Islet of Langerhans (tissue), 1 donor: ENCODE results near the gene FGFBP3.
"Not testable (repeated sequence)": the region's sequence is repeated elsewhere in the genome, so short reads cannot be mapped to it uniquely, and the experiment has no call there.

Source experiments
- FAIRE-seq: peaks from one replicate; lab custom pipeline; 2011; peaks lifted over from hg19 to GRCh38; lab: Jason Lieb, UNC

FGFBP3 gene

DNA sequence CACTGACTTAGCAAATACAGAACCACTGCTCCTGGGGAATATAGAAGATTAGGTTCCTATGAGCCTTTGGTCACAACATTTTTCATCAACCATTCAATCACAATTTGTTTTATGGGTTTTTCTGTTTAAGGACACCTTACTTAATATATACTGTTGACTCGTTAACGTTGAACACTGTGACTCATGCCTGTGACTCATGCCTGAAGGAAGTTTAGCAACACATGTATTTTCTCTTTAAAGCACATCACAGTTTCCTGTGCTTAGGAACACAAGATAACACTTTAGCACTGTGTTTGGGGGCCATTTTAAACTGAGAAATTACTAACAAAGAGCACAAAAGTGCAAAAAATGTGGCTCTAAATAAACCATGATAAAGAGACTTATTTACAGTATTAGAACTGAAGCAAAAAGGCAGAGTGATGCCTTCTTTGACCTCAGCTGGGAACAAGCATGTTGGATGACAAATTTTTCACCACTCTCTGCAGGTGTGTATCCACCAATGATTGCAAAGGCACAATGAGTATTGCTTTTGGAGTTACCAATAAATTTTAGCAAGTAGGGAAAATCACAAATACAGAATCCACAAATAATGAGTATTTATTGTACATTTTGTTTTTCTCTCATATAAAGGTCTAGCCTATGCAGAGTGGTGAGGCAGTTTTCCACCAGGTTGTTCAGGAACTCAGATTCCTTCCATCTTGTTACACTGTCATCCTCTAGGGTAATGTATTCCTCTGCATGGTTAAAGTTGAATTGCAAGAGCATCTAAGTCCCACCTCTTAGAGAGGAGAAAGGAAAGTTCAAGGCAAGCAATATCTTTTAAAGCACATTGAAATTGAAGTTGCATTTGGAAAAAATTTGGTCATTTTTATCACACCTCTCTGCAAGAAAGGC, 7.3 kb downstream of the FGFBP3 start:
- FAIRE-seq: peak; percentile 97

DNA sequence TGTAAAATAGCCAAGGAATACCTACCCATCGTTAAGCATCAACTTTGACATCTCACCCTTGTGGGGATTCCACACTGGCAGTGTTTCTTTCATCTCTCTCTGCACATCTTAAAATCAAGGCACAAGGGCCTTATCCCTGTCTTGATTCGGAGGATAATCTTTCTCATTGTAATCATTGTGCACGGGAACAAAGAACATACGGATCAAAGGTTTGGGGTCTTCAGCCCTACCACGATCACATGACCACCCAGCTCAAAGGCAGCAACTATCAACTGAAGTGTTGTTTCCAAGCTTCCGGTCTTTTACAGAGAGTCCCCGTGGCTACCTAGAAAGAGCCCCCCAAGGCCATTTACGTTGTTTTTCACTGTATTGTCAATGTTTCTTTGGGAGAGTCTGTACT, 11.9 kb downstream of the FGFBP3 start:
- FAIRE-seq: no peak

DNA sequence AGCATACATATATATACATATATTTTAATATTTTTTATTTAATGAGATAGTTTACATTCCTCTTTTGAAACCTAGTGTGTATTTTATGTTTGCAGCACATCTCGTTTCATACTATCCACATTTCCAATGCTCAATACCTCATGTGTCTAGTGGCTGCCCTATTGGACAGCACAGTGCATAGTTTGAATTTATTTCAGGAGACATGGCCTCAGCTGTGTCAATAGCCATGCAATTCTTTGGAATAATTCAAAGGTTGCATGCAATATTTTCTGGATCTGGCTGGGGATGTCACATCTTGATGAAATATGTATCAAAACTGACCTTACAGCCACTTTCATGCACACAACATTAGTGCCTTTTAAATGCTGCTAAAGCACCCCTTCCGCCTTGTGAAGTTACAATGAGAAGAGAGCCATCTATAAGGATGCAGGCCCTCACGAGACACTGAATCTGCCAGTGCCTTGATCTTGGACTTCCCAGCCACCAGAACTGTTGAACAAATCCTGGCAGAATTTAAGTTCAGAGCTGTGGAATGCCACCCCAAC, 13.0 kb downstream of the FGFBP3 start:
- no peak for FAIRE-seq

DNA sequence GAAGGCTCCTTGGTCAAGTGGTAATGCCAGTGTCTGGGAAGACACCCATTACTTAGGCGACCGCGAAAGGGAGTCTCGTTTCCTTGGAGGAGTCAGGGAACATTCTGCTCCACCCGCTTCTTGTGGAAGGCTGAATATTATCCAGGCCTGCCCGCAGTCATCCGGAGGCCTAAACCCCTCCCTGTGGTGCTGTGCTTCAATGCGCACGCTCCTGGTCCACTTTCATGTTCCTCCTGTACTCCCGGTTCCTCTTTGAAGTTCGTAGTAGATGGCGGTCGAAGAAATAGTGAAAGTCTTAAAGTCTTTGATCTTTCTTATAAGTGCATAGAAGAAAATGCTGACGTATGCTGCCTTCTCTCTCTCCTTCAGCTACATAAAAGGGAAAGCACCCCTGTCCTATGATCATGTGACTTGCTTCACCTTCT, 15.0 kb downstream of the FGFBP3 start:
- FAIRE-seq: not testable (repeated sequence)

DNA sequence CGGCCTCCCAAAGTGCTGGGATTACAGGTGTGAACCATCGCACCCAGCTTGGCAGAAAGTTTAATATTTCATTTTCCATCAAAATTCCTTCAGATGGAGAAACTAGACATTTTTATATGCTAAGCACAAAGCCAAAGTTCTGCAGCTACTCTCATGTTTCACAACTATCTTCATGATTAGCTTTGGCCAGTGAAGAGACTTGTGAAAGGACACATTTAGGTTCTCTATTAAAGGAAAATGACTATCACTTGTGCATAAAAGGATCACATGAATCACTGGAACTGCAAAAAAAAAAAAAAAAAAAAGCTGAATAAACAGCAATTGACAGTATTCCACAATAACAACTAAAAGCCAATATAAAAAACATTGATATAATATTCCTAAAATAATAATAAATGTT, 16.2 kb downstream of the FGFBP3 start:
- no peak for FAIRE-seq

DNA sequence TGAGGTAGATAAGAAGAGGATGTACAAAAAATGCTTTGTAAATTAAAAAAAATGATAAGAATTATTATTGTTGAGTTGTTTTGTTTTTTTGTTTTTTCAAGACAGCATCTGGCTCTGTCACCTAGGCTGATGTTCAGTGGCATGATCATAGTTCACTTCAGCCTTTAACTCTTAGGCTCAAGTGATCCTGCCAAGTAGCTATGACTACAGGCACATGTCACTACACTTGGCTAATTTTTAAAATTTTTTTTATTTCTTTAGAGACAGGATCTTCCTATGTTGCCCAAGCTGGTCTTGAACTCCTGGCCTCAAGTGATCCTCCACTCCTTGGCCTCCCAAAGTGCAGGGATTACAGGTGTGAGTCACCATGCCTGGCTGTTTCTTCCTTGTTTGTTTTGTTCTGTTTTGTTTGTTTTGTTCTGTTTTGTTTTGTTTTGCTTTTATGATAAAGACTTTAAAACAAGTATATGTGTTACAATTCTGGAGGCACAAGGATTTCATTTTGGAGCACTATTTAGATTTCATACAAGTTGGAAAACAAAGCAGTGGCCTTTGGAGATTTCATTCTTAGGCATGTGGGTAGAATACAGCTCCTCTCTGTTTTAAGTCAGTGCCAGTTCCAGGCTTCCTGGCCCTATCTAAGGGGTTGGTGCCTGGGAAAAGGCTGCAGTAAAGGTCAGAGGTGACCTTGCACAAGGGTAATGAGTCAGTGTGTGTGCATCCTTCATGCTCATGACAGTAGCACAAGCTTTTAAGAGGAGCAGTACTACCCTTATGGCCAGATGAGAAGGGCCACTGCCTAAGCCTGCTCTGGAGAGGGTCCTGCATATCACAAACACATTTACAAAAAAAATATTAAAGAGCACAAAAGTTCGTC, 17.9 kb downstream of the FGFBP3 start:
- no peak for FAIRE-seq

DNA sequence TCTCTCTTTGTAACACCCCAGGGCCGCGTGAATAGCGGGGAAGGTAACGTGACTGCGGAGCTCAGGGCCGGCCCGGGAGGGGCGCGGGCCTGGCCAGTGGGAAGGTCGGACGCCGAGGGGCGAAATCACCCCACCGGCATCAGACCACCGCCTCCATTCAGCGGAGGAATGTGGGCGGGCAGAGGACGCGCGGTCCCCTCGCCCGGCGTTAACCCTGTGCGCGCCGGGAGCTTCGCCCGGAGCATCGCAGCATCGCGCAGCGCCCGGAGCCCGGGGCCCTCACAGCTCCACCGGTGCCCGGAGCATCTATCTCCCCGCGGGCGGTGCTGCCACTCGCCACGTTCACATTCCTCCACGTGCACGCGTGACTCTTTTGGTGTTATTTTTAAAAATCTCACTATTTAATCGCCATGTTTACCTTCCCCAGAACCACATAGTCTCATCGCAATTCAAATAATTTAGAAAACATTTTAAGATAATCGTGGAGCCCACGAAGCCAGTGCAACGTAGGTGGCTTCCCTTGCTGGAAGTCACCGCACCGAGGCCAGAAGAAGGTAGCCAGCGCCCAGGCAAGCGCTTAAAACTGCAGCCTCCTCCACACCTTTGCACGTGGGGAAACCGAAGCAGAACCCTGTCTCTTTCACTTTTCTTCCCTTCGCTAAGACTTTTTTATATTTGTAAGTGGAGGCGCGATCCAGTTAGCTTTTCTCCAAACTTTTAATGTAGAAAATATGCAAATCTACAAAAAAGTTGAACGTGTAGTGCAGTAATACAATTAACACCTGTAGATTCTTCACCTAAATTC, 21.8 kb downstream of the FGFBP3 start:
- FAIRE-seq: no peak

DNA sequence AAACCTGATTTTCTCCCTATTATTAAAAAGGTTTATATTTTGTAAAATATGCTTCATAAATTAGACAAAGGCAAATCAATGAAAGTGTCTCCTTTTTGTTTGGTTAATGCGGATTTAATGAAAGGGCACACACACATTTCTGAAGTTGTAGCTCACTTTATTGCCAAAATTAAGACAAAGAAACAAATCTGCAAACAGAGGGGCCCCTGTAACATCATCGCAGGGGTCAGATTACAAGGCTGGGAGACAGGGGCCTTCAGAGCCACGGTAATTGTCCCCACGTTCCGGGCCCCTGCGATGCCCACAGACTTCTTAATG, 22.4 kb downstream of the FGFBP3 start:
- FAIRE-seq: no peak

DNA sequence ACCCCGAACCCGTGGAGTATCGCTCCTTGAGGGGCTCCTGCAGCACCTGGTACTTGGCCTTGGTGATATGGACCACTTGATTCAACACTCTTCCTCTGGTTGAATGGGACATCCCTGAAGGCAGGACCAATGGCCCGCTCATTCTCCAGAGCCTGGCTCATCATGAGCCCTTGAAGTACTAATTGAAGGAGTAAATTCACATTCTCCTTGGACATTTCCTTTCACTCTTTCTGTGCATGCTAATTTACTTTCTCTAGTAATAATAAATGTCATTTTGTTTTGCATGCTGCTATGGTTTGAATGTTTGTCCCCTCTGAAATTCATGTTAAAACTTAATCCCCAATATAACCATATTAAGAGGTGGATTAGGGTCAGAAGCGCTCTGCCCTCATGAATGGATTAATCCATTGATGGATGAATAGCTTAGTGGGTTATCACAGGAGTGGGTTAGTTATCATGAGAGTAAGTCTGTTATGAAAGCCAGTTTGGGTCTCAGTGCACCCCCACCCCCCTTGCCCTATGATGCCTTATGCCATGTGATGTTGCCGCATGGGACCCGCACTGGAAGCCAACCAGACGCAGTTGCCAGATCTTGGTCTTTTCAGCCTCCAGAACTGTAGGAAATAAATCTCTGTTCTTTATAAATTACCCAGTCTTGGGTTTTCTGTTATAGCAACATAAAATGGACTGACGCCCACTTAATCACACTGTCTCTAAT, 23.8 kb downstream of the FGFBP3 start:
- no peak for FAIRE-seq

DNA sequence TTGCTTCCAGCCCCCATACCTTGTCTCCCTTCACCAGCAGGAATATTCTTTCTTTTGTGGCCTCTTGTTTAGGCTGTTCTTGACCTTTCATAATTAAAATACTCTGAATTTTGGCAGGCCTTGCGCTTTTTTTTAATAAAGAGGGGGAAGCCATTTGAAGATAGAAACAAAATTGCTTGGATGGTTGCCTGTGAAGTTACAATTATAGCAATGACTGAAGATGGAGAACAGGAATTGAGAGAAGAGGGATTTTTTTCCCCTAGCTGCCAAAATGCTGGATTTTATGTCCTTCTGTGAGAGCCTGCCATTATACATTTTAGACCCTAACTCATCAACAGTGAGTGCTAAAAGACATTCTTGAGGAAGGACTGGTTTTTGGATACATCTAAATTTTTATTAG, 24.8 kb downstream of the FGFBP3 start:
- FAIRE-seq: no peak

DNA sequence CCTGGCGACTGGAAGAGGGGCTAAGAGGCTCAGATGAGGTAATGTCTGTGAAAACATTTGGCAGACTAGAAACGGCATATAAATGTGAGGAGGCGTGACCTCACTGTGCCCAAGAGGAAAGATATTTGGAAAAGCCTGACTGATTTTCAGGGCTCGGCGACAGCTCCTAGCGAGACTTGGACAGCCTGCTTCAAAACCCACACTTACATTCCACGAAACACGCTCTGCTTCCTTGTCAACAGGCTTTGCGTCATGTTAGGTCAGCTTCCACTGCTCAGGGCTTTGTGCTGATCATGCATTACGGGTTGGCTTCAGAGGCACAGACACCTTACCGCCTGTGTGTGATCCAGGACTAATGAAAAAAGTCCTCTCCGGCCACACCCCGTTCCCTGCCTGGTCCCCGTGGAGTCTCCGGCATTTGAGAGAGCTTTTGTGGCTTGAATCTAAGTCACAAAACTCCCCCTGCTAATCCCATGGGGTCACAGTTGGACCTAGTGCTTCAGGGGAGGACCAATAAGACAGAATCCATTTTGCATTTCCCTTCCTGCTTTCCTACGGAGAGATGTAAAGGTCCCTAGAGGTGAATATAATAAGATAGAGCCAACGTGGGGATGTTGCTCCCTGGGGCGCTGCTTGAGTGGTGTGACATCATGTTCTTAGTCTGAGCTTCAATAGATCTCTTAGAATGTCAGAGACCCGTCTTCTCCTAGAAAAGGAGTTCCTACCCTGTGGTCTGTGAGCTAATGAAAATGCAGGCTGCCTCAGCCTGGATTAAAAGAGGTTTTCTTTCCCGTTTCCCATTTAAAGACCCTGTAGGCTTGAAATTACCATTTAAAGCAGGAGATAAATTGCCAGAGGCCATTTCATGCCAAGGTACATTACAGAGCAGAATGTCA, 25.5 kb downstream of the FGFBP3 start:
- peak; percentile 27 for FAIRE-seq

DNA sequence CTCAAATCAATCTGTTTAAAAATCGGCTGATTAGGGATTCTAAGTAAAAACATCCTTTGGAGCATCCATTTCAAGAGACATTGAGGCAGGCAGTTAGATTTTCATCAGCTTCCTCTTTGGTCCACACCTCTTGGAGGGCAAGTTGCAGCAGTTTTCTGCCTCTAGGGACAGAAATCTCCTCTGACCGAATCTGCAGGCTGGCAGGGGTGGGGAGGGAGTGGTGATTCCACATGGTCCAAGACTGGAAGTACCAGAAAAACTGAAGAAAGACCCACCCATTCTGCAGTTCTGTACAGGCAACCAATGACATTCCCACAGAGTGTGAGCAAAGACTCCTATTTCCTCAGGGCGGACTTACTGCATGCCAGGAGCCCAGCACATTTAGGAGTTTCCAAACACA, 29.0 kb downstream of the FGFBP3 start:
- no peak for FAIRE-seq

DNA sequence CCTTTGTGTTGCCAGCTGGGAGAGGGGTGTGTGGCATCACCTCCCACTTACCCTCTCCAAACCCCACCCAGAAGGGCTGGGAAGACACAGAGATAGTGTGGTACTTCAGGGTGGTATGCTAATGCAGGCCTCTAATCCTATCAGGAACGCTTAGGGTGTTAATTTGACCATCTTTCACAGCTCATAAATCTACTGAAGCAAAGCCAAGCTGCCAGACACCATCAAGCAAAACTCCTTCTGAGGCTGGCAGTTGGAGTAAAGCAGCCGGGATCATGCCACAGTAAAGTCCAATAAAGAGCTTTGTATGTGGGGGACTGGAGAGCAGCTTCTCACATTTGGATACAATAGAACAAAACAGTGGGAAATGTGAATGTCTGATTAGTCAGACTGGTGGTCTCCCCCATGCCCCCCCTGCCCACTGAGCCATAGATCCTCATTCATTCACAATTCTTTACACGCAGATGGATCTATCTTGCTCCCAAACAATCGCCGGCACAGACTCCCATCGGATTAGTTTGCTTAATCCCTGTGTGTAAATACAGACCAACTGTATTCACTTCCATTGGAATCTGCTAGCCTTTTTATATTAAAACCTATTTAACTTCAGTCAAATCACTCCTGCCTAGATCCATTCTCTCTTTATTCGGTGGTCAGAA, 29.6 kb downstream of the FGFBP3 start:
- FAIRE-seq: no peak

DNA sequence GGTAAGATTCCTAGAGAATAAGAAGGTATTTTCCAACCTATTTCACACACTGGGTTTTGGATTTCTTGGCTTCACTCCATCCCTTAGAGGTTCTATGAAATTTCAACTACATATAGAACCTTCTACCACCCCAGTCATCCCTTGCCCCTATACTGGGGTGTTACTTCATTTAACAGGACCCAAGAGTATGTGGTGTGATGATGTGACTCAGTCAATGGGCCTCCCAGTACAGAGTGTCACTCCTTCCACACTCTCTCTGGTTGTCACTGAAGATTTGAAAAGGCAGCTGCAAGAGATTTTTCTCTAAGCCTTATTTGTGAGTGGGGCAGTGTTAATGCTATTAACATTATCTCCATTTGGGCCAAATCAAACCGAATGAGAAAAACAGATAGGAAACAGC, 33.5 kb downstream of the FGFBP3 start:
- FAIRE-seq: no peak

DNA sequence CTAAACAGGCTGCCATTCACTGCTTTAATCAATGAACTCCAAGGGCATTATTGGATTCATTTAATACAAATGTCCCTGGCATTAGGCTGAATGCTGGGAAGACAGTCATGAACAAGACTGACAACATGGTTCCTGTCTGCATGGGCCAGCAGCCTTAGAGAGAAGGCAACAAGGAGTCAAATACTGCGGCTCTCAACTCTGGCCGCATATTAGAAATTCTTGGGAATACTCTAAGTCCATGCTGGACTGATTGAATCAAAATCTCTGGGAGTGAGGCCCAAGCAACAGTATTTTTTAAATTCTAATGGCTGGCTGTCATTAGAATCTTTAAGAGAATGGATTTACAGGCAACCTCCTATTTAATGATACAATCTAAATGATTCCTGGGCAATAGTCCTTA, 34.1 kb downstream of the FGFBP3 start:
- no peak for FAIRE-seq

DNA sequence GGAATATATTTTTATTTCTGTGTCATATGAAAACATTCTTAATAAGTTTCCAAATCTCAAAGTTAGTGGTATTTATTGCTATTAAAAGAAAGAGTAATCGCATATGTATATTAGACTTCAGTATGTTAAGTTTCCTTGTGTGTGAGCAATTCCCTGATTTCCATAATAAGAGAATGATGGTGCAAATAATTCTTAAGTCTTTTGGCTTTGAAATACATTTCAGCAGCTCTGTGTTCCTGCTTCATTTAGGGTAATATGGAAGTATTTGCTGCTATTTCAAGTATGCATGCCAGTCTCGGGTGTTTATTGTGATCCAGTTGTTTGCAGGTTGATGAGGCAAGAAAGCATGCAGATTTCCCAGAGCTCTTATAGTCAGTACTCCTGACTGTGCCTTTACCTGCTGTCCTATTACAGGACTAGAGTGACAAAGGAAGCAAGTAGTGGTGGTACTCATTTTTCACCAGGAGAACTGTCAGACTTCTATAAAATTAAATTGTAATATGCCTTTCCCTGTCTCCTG, 43.7 kb downstream of the FGFBP3 start:
- FAIRE-seq: no peak

DNA sequence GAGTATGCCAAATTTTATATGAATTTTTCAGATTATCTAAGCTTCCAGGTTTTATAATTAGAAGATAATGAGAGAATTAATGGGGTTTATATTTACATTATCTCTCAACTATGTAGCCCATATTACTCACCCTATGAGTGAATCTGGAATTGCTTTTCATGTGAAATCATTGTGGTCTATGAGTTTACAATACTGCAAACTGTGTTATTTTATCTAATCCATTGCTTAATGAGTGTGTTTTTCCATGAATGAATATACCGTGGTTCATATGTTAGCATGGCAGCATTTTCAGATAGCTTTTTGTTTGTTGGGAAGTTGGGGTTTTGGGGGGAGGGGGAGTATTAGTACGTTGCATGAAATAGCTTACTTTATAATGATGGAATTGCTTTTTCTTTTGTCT, 44.5 kb downstream of the FGFBP3 start:
- no peak for FAIRE-seq

DNA sequence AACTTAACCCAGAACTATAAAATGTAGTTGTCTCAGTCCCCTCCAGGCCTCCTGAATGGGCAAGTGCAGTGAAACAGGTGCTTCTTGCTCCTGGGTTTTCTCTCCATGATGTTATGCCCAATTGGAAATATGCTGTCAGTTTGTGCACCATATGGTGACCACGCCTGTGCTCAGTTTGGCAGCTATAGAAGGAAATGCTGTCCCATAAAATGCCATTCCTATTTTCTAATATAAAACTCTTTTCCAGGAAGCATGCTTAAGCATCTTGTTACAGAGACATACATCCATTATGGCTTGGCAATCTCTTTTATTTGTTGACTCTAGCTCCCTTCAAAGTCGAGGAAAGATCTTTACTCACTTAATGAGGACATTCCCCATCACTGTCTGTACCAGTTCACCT, 45.2 kb downstream of the FGFBP3 start:
- FAIRE-seq: no peak

DNA sequence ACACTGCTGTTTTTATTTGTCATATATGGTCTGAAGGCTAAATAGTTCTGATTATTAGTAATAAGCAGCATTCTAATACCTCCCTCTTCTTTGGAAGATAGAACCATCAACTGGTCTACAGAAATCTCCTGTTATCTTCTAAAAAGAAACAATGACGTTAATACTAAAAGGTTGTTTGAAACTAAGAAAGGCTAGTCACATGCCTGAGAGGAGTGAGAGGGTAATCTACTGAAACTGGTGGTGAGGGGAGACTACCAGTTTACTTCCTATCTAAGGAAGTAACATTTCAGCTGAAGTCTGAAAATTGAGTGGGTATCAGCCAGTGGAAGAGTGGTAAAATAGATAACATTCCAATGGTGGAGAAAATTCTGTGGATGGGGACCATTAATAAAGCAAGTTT, 48.4 kb downstream of the FGFBP3 start:
- no peak for FAIRE-seq

DNA sequence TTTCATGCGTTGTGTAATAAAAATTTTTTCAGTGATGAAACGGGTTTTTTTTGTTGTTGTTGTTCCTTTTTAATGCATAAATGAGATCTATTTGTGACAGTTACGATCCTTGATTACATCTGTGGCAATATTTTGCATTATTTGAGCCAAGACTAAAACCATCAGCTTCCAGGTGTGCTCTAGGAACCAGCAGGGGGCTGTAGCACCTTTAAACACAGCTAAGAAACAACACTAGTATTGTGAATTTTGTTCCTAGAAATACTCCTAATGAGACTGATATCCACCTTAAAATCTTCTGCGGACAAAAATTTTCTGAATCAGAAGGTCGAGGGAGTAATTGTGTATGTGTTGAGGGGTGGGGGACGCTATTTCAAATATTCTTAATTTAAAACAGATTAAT, 52.6 kb downstream of the FGFBP3 start:
- no peak for FAIRE-seq
